ENCODE results near the gene ABR.

The ABR gene

DNA sequence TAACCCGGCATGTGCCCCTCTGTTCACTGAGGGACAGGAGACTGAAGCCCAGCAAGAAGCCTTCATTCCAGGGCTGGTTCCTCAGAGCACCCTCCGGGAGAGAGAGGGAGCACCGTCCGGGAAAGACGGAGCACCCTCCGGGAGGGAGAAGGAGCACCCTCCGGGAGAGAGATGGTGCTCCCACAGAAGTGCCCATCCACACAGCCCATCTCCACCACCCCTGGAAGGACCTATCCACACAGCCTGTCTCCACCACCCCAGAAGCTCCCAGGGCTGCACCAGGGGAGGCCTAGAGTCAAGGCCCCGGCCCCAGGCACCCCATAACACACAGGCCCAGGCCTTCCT is 88.6 kb downstream of the ABR start:
- no peak overlapping the region for H3K4me2 ChIP-seq
- H3K9ac ChIP-seq, result no peak overlapping the region
- no peak for TF ChIP-seq CTCF (conservative IDR thresholded peaks at IDR 0.05; ENCODE audit: low read depth, low read length)
- no peaks in the 10 kb centered on the region for H3K4me1 ChIP-seq (ENCODE audit: low read depth, poor library complexity, severe bottlenecking)
- H3K79me2 ChIP-seq (ENCODE audit: insufficient read depth, low read depth), result no peaks in the 10 kb centered on the region
- no peak overlapping the region for H3K27ac ChIP-seq
- H4K20me1 ChIP-seq (ENCODE audit: insufficient read depth), result no peaks in the 10 kb centered on the region
- H2AFZ ChIP-seq (ENCODE audit: low read depth), result no peak overlapping the region
- H3K4me3 ChIP-seq (IDR thresholded peaks at IDR 0.05; ENCODE audit: insufficient read depth, low read depth, low read length), result no peak overlapping the region
- H3K36me3 ChIP-seq (ENCODE audit: insufficient read depth), result no peaks in the 10 kb centered on the region
- no peaks in the 10 kb centered on the region for H3K27me3 ChIP-seq (ENCODE audit: insufficient read depth, low read depth)

GRCh38 chr17:1090465-1091189 is 89.2 kb downstream of the ABR start:
- Histone ChIP-seq H3K9ac (no peak overlapping the region), H4K20me1 (ENCODE audit: insufficient read depth) (no peaks in the 10 kb centered on the region), H3K4me2 (no peak overlapping the region), H3K4me1 (ENCODE audit: low read depth, poor library complexity, severe bottlenecking) (no peaks in the 10 kb centered on the region), H3K4me3 (IDR thresholded peaks at IDR 0.05; ENCODE audit: insufficient read depth, low read depth, low read length) (no peak overlapping the region), H2AFZ (ENCODE audit: low read depth) (no peak overlapping the region), H3K79me2 (ENCODE audit: insufficient read depth, low read depth) (no peaks in the 10 kb centered on the region), H3K27me3 (ENCODE audit: insufficient read depth, low read depth) (no peaks in the 10 kb centered on the region), H3K36me3 (ENCODE audit: insufficient read depth) (no peaks in the 10 kb centered on the region), H3K27ac (no peak overlapping the region)
- no peak for TF ChIP-seq CTCF (conservative IDR thresholded peaks at IDR 0.05; ENCODE audit: low read depth, low read length)

DNA sequence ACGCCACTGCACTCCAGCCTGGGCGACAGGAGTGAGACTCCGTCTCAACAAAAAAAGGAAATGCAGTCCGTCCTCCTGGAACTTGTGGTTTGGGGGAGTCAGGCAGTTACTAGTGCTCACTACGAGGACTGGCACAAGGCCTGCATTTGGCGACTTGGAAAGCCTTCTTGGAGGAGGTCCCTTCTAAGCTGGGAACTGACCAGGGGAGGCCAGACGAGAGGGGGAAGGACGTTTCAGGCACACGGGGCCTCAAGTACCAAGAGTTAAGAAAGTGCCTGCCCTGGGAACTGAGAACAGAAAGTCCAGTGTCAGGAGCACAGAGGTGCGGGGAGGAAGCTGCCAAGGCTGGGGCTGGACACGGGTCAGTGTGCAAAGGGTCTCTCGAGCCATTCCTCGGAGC is 89.9 kb downstream of the ABR start:
- H3K27ac ChIP-seq, result no peak overlapping the region
- no peak overlapping the region for H2AFZ ChIP-seq (ENCODE audit: low read depth)
- TF ChIP-seq CTCF (conservative IDR thresholded peaks at IDR 0.05; ENCODE audit: low read depth, low read length), result no peak
- no peaks in the 10 kb centered on the region for H4K20me1 ChIP-seq (ENCODE audit: insufficient read depth)
- H3K9ac ChIP-seq, result no peak overlapping the region
- H3K4me2 ChIP-seq, result no peak overlapping the region
- H3K79me2 ChIP-seq (ENCODE audit: insufficient read depth, low read depth), result no peaks in the 10 kb centered on the region
- H3K27me3 ChIP-seq (ENCODE audit: insufficient read depth, low read depth), result no peaks in the 10 kb centered on the region
- no peaks in the 10 kb centered on the region for H3K4me1 ChIP-seq (ENCODE audit: low read depth, poor library complexity, severe bottlenecking)
- H3K4me3 ChIP-seq (IDR thresholded peaks at IDR 0.05; ENCODE audit: insufficient read depth, low read depth, low read length), result no peak overlapping the region
- no peaks in the 10 kb centered on the region for H3K36me3 ChIP-seq (ENCODE audit: insufficient read depth)

DNA sequence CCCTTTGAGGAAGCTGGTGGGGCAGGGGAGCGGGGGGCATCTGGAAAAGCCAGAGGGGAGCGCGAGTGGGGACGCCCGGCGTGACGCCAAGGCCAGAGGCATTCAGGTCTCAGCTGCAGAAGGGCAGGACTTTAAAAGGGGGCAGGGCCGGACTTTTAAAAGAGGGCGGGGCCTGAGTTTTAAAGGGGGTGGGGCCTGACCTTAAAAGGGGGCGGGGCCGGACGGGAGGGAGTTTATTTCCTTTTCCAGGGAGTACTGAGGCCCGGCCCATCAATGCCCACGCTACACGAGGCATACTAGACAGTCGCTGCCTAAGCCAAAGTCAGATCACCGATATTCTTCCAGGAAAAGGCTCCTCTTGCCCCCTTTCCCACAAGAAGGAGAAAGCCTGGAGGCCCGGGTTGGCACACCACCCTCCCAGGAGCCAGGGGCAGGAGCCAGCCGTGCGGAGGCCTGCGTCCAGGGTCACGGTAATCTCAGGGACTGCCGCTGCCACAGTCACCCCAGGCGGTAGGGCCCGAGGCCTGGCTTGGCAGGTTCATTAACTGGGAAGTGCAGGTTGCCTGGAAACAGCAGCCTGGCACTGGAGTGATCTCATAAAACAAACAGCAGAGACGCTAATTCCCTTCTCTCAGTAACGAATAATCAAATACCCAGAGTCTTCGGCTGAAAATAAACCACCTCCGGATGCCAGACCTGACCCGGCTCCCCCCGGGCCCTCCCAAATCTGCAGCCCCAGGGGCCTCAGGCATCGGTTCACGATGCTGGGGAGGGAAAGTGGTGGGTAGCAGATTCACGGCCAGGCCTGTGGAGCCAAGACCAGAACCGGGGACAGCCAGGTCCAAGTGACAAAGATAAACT is 92.2 kb downstream of the ABR start:
- Histone ChIP-seq H3K9ac (no peak overlapping the region), H2AFZ (ENCODE audit: low read depth) (no peak overlapping the region), H3K4me2 (no peak overlapping the region), H3K4me1 (ENCODE audit: low read depth, poor library complexity, severe bottlenecking) (no peaks in the 10 kb centered on the region), H3K79me2 (ENCODE audit: insufficient read depth, low read depth) (no peaks in the 10 kb centered on the region), H4K20me1 (ENCODE audit: insufficient read depth) (no peaks in the 10 kb centered on the region), H3K4me3 (IDR thresholded peaks at IDR 0.05; ENCODE audit: insufficient read depth, low read depth, low read length) (no peak overlapping the region), H3K36me3 (ENCODE audit: insufficient read depth) (no peaks in the 10 kb centered on the region), H3K27me3 (ENCODE audit: insufficient read depth, low read depth) (no peaks in the 10 kb centered on the region), H3K27ac (no peak overlapping the region)
- TF ChIP-seq CTCF (conservative IDR thresholded peaks at IDR 0.05; ENCODE audit: low read depth, low read length), result no peak
